ENCODE results near the gene THG1L.

The THG1L gene

GRCh38 chr5:157758706-157759105 lies 27.5 kb downstream of the THG1L start:
- no peak for DNase-seq (ENCODE audit: low read depth in 3 of 3)

GRCh38 chr5:157761690-157762621 lies 30.7 kb downstream of the THG1L start:
- DNase-seq (ENCODE audit: low read depth in 3 of 3), result no peak

GRCh38 chr5:157764531-157764930 lies 33.3 kb downstream of the THG1L start:
- no peak for DNase-seq (ENCODE audit: low read depth in 3 of 3)

GRCh38 chr5:157766442-157766841 lies 35.2 kb downstream of the THG1L start:
- DNase-seq (ENCODE audit: low read depth in 3 of 3), result no peak

GRCh38 chr5:157766902-157767301 lies 35.7 kb downstream of the THG1L start:
- DNase-seq (ENCODE audit: low read depth in 3 of 3), result no peak

- no peak for DNase-seq (ENCODE audit: low read depth in 3 of 3)
Measured at GRCh38 chr5:157767689-157768088, 36.5 kb downstream of the THG1L start.

- DNase-seq (ENCODE audit: low read depth in 3 of 3), result no peak
Measured at GRCh38 chr5:157770665-157771064, 39.4 kb downstream of the THG1L start.

- DNase-seq (ENCODE audit: low read depth in 3 of 3), result no peak
Measured at GRCh38 chr5:157772127-157772526, 40.9 kb downstream of the THG1L start.

- no peak for DNase-seq (ENCODE audit: low read depth in 3 of 3)
Measured at GRCh38 chr5:157778121-157778805, 47.0 kb downstream of the THG1L start.

- DNase-seq (ENCODE audit: low read depth in 3 of 3), result no peak
Measured at GRCh38 chr5:157779221-157779620, 48.0 kb downstream of the THG1L start.

- no peak for DNase-seq (ENCODE audit: low read depth in 3 of 3)
Measured at GRCh38 chr5:157785801-157786200, 54.6 kb downstream of the THG1L start.
